ENCODE measurements around the gene CTLA4.

Gene CTLA4
- total RNA-seq, result 23.8 to 338 reads per million in 2 experiments

GRCh38 chr2:203867561-203868200 lies at the start of gene CTLA4:
Gene CTLA4 (plus strand): TSS chr2:203867771. CDS start chr2:203867943, 172 bp downstream.
- DNase-seq (ENCODE audit: low read depth), result no peak

DNA sequence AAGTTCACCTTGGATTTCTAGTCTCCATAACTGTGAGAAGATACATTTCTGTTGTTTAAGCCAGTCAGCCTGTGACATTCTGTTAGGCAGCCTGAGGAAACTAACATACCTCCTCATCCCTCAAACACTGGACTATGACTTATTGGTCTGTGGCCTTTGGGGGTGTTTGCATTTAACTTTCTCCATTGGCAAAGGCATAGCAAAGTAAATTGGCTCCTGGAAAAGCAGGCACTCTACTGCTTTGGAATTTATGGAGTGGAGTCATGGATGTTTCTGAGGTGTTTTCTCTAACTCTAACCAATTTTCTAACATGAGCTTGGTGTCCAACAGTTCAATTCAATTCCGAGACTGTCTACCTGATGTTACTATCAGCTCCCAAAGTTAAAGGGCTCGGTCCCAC lies 48.9 kb upstream of the CTLA4 start:
- DNase-seq (ENCODE audit: low read depth), result no peak

GRCh38 chr2:203819434-203820133 lies 48.0 kb upstream of the CTLA4 start:
- no peak for DNase-seq (ENCODE audit: low read depth)

DNA sequence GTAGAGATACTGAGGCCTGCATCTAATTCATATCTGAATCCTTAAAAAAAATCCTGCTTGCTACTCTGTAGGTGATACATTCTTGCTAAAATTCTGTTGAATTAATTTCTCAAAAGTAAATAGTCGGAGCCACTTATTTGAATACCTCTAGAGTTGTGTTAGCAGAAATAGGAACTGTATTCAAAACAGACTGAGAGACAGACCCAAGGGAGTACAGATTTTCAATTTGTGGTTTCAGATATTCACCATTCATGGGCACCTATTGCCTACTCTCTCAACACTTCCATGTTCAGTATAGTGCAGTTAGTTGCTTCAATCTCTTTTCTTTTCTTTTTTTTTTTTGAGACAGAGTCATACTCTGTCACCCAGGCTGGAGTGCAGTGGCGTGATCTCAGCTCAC lies 46.6 kb upstream of the CTLA4 start:
- no peak for DNase-seq (ENCODE audit: low read depth)

DNA sequence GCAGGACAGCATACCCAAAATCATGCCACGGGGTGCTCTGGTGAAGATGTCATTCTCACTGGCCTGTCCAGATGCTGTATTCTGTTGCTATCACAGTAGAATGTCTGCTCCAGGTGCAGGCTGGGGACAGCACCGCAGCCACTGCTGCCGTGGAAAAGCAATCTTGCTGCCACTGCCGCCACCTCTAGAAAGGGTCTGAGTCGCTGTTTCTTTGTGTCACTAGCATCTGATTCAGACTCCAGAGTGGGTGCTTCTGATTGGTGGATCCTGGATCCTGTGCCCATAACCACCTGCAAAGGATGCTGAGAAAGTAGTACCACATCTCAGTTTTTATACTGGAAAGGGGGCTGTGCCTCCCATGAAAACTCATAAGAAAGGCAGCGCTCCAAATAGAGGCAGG lies 45.3 kb upstream of the CTLA4 start:
- no peak for DNase-seq (ENCODE audit: low read depth)

DNA sequence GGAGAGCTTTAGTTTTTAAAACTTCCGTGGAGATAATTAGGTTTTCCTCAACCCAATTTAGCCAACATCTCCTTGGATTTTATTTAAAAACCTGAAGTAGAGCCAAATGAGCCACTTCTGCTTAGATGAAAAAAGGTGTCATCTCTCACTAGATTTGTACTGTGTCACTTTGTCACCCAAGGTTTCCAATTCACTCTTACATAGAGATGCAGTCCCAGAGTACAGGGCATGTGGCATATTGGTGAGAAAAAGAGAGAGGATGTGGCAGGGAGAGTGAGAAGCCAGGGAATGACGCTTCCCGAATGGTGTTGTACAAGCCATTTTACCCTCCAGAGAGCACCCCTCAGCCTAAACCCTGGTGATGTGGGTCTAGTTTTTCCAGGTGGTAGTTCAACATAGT lies 44.4 kb upstream of the CTLA4 start:
- no peak for DNase-seq (ENCODE audit: low read depth)

DNA sequence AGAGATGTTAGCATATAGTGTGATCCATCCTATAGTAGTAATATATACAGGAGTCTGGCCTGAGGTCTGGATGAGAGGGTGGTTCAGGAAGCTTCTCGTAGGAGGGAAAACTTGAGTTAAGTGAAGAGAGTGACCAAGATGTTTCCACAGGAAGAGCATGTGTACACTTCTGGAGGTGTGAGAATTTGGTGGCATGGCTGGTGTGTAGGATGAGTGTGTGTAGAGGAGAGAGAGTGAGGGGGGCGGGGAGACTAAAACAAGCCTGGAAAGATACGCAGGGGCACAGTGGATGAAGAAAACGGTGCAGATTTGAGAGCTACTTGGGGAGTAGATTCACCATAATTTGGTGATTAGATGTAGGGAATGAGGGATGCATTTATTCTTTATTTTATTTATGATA lies 43.5 kb upstream of the CTLA4 start:
- DNase-seq (ENCODE audit: low read depth), result no peak

DNA sequence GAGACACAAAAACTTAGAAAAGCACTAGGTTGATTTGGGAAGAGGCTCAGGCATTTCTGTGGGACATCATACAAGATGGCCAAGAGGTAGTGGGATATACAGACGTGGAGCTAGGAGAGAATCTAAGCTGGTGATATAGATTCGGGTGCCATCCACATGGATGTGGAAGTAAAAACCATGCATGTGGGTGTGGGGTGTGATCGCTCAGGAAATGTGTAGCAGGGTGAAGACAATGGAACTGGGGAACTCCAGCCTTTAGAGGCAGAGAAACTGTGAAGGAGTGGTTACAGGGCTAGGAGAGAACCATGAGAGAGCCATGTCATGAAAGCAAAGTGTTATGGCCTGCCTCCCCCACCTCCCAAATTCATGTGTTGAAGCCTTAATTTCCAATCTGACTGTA lies 43.0 kb upstream of the CTLA4 start:
- DNase-seq (ENCODE audit: low read depth), result no peak

DNA sequence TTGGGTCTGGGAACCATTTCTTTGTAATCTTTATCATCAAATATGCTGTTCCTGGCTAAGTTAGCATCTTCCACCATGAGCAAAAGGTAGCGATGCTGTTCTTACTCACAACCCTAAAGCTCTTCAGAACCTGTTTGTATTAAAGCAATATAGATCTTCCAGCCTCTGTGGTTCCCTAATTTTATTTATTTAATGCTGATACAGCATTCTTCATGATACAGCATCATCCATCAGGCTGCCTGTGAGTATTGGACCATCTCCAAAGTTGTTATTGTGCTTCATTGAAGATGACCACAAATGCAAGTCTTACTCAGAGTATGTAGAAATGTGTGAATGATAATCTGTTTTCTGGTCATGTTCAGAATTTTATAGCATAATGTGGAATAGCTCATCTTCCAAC lies 40.9 kb upstream of the CTLA4 start:
- no peak for DNase-seq (ENCODE audit: low read depth)

GRCh38 chr2:203830304-203831055 lies 37.1 kb upstream of the CTLA4 start:
- DNase-seq (ENCODE audit: low read depth), result no peak

GRCh38 chr2:203835420-203835819 lies 32.2 kb upstream of the CTLA4 start:
- DNase-seq (ENCODE audit: low read depth), result no peak

DNA sequence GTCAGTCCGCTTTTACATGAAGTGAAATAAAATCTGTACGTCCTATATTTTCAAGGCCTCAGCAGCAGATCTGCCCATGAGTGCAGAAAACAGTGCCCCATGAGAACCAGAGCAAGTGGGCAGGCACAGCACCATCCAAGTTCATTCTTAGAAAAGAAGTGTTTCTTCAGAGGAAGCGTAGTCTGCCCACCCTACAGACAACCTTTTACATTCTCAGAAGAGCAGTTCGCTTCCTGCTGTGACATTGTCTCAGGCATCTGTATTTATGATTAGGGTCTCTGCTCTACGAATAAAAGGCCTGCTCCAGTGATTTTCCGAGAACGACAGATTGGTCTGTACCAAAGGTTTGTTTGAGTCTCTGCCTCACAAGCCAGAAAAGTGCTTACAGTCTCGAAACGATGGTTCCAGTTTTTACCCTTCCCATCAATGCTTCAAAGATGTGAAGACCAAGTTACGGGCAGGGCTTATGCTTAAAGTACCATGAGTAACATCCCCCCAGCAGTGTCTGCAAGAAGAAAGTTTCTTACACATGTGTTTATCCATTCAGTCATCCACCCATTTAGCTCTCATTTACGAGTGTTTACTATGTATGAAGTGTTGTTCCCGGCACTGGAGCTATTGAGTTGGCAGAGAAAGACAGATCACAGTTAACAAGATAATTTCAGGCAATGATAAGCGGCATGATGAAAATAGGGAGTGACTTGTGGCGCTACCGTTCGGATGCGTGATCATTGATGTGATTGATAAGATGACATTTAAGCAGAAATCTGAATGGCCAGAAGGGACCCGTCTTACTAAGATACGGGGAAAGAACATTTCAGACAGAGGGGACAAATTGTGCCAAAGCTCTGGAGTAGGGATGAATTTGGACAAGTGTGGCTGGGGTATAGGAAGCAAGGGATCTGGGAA lies 31.4 kb upstream of the CTLA4 start:
- DNase-seq (ENCODE audit: low read depth), result no peak

DNA sequence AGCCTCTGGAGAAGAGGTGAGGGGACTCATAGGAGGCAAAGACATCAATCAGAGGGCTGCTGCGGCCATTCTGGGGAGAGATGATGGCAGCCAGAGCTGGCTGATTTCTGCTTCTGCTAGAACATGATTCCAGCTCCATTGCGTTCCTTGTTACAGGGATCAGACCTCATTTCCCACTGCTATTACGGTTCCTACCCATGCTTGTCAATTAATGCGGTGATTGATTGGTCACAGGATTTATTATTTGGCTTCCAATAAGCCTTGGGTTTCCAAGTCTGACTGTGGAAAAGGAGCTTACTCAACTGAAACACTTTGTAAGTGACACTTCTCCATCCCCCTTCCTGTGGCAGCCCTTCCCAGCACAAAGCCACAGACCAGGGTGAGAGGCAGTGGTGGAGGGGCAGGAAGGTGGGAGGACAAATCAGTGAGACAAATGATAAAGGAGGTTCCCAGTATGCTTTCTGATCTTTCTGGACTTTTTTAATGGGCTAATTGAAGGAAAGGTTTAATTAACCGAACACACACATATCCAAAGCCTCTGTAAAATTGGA lies 26.8 kb upstream of the CTLA4 start:
- no peak for DNase-seq (ENCODE audit: low read depth)

DNA sequence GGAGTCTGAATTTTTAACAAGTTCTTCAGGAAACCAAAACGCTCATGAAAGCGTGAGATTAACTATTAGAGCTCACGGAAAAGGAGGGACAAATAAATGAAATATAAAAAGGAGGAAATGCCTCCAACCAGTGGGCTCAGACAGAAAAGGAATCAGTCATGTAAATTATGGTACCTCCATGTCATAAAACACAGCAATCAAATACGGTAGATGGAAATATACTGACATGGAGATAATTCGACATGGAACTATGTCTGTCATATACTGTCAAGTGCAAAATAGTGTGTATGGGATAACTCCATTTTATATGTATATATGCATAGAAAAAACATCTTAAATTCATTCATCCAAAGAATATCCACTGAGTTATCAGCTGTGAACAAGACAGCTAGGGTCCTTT lies 25.9 kb upstream of the CTLA4 start:
- no peak for DNase-seq (ENCODE audit: low read depth)

DNA sequence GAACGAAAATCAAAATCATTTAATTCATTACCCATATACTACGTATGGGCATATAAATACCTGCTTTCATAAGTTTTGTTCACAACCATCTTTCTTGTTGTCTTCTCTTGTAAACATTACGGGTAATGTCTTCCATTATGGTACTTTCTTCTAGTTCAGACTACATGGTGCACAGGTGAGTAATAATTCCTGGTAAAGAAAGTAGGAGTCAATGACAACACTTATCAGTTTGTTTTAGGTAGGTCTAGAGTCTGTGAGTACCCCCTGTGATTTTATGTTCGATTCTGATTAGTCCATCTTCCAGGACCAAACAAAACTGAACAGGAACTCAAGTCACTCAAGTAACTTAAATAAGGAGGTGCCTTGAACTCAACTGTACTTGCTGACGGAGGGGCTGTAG lies 25.2 kb upstream of the CTLA4 start:
- no peak for DNase-seq (ENCODE audit: low read depth)

DNA sequence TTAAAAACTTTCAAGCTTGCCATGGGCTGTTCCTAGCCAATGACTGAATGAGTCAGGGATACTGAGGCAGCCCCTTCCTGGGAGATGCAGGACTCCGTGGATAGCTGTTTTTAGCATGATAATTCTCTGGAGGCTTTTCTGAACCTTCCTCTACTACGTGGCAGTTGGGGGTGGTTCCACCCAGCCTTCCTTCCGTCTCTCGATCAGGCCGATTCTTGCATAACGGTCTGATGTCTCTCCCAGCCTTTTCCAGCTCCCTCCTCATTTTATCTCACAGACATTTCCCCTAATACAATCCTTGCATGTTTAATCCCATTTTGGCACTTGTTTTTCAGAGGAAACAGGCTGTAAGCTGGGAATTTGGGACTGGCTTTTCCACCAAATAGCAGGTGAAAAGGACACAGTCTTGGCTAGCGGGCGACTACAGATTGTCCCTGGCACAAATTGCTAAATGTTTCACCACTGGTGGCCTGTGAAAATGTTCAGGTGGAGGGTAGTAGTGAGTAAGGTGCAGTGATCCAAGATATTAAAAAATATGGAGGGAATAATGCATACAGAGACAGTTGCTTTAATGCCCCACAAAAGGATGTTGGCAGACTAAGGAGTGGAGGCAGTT lies 21.0 kb upstream of the CTLA4 start:
- no peak for DNase-seq (ENCODE audit: low read depth)

DNA sequence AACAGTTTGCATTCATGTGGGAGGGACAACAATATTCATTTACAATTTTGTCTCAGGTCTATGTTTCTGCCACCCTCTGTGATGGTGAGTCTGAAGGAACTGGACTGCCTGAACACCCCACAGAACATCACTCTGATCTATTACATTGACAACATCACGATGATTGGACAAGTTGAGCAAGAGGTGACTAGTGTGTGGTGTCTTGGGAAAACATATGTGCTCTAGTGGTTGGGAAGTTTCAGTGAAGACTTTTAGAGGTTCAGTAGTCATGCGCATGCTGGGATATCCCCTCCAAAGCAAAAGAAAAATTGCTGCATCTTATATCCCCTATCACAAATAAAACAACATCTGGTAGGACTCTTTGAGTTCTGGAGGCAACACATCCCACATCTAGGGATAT lies 18.6 kb upstream of the CTLA4 start:
- DNase-seq (ENCODE audit: low read depth), result no peak

GRCh38 chr2:203852760-203853159 lies 14.8 kb upstream of the CTLA4 start:
- no peak for DNase-seq (ENCODE audit: low read depth)

DNA sequence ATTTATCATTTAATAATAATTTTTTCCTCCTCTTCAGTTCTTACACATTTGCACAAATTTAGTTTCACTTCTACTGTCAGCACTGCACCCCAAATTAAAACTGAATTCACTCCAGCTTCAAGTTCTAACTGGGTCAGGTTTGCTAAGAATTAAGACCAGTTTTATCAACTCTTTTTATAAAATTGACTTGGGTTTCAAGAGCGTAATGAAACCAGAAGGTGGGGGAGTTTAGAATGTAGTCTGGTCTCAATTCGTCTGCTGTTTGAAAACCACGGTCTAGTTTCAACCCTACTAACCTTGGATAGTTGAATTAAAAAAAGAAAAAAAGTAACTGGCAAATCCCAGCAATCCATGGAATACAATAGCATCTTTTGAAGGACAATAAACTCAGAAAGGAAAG lies 14.3 kb upstream of the CTLA4 start:
- DNase-seq (ENCODE audit: low read depth), result no peak

DNA sequence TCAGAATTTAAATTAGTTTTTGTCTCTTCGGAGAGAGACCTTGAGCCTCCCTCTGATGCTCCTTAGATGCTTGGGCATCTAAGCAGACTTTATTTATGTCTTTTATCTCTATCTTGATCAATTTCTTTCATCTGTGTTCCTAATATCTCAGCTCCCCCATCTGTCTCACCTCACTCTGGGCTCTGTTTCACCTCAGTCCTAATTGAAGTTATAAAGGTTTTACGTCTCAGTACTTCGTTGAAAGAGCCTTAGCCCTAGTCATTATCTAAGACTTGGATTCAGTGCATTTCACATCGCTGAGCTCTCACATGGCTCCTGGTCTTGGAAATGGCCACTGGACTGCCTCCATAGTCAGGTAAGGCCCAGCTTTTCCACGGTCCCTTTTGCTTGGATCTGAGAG lies 13.8 kb upstream of the CTLA4 start:
- no peak for DNase-seq (ENCODE audit: low read depth)

DNA sequence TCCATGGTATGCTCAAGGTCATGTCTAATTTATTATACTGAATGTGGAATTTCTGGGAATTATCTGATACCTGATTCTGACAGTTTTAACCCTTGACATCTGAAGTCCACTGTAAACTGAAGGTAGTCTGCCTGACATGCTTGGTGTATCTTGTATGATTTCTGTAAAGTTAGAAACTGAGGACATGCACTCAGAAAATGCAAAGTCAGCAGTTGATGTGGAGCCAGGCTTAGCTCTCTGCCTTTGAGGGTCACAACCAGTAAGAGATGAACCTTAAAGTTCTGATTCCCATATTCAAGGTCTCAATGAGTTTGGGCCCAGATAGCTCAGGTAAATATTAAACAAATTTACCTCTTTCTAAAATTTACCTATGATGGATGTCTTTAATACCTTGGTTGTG lies 12.3 kb upstream of the CTLA4 start:
- DNase-seq (ENCODE audit: low read depth), result no peak
